ENCODE data around the gene DGUOK. TPM values are rescaled to one million over a fixed set of nuclear protein-coding genes. Genes with fewer than 3 reads are reported as not detected.

The DGUOK gene
- polyA plus RNA-seq, 1 donor from 2014 or later, result 168 TPM

GRCh38 chr2:73904952-73905351 lies 21.7 kb upstream of the DGUOK start:
- no peaks in the 10 kb centered on the region for H3K36me3 ChIP-seq (ENCODE audit: insufficient read depth, low read length)
- H3K9me2 ChIP-seq (ENCODE audit: insufficient read depth, low read length), result no peaks in the 10 kb centered on the region
- no peak overlapping the region for H3K27ac ChIP-seq (ENCODE audit: low read length)
- no peaks in the 10 kb centered on the region for H3K27me3 ChIP-seq (ENCODE audit: insufficient read depth, low read depth, low read length)
- no peaks in the 10 kb centered on the region for H3K79me2 ChIP-seq (replicated peaks; ENCODE audit: insufficient read depth, low read length)
- TF ChIP-seq EP300 (conservative IDR thresholded peaks at IDR 0.05; ENCODE audit: poor library complexity, severe bottlenecking) (no peak), CTCF (IDR thresholded peaks at IDR 0.05; ENCODE audit: poor library complexity, severe bottlenecking) (no peak), POLR2AphosphoS5 (IDR thresholded peaks at IDR 0.05) (no peak), MXI1 (conservative IDR thresholded peaks at IDR 0.05; ENCODE audit: poor library complexity, severe bottlenecking) (no peak), TAF1 (IDR thresholded peaks at IDR 0.05; ENCODE audit: low read depth) (no peak), SMC3 (conservative IDR thresholded peaks at IDR 0.05; ENCODE audit: poor library complexity) (no peak), RAD21 (conservative IDR thresholded peaks at IDR 0.05) (no peak), REST (IDR thresholded peaks at IDR 0.05; ENCODE audit: borderline replicate concordance) (no peak), EZH2 (IDR thresholded peaks at IDR 0.05; ENCODE audit: borderline replicate concordance, insufficient read depth, low read length, poor library complexity, severe bottlenecking) (no peak)
- H3K4me2 ChIP-seq (ENCODE audit: low read length), result no peak overlapping the region
- no peak overlapping the region for H3K9ac ChIP-seq (ENCODE audit: low read length)
- no peak overlapping the region for H2AFZ ChIP-seq (ENCODE audit: low read depth, low read length)
- no peak overlapping the region for H3K4me3 ChIP-seq (ENCODE audit: low read length)
- no peaks in the 10 kb centered on the region for H3K9me3 ChIP-seq (ENCODE audit: low read length)
- no peaks in the 10 kb centered on the region for H4K20me1 ChIP-seq (ENCODE audit: insufficient read depth)
- no peaks in the 10 kb centered on the region for H3F3A ChIP-seq (ENCODE audit: insufficient read depth, low read length, poor library complexity, severe bottlenecking)

GRCh38 chr2:73906847-73907505 lies 19.7 kb upstream of the DGUOK start:
- no peak overlapping the region for H3K4me2 ChIP-seq (ENCODE audit: low read length)
- no peaks in the 10 kb centered on the region for H3F3A ChIP-seq (ENCODE audit: insufficient read depth, low read length, poor library complexity, severe bottlenecking)
- H3K27ac ChIP-seq (ENCODE audit: low read length), result no peak overlapping the region
- no peaks in the 10 kb centered on the region for H3K9me2 ChIP-seq (ENCODE audit: insufficient read depth, low read length)
- H3K36me3 ChIP-seq (ENCODE audit: insufficient read depth, low read length), result no peaks in the 10 kb centered on the region
- no peak overlapping the region for H3K9ac ChIP-seq (ENCODE audit: low read length)
- H4K20me1 ChIP-seq (ENCODE audit: insufficient read depth), result no peaks in the 10 kb centered on the region
- no peaks in the 10 kb centered on the region for H3K9me3 ChIP-seq (ENCODE audit: low read length)
- H2AFZ ChIP-seq (ENCODE audit: low read depth, low read length), result no peak overlapping the region
- H3K4me3 ChIP-seq (ENCODE audit: low read length), result no peak overlapping the region
- H3K27me3 ChIP-seq (ENCODE audit: insufficient read depth, low read depth, low read length), result no peaks in the 10 kb centered on the region
- H3K79me2 ChIP-seq (replicated peaks; ENCODE audit: insufficient read depth, low read length), result no peaks in the 10 kb centered on the region
- no peak for TF ChIP-seq RAD21 (conservative IDR thresholded peaks at IDR 0.05)
- TF ChIP-seq EP300 (conservative IDR thresholded peaks at IDR 0.05; ENCODE audit: poor library complexity, severe bottlenecking), result no peak

Measured in neural cell (in vitro differentiated cells).